Fibroblast of lung (primary cell): Measurements from ENCODE around the gene CXCL8. TPM values are rescaled to one million over a fixed set of nuclear protein-coding genes. Genes with fewer than 3 reads are reported as not detected.
A peak's percentile ranks its signal among the peaks of the same experiment; 100 is the strongest.

Source experiments
- DNase-seq, 2 donors: peaks; one replicate each; pipeline versions ENCODE4 v3.0.0 to v3.0.0-alpha.2; 2010; ENCODE audit warnings: low read depth in 2 of 2
- H2AFZ ChIP-seq: 2 replicates; pipeline ENCODE4 v1.5.1; 2012; ENCODE audit warnings: low read length, control low read depth, inconsistent platforms
- H3K27ac ChIP-seq: 2 replicates; pipeline ENCODE4 v1.5.1; 2011; ENCODE audit warnings: low read length, control low read depth; ENCODE audit not compliant: insufficient read depth
- H3K27me3 ChIP-seq: 2 replicates; pipeline ENCODE4 v1.5.1; 2011; ENCODE audit warnings: mild to moderate bottlenecking, low read length; ENCODE audit not compliant: control insufficient read depth, insufficient read depth
- H3K36me3 ChIP-seq: 2 replicates; pipeline ENCODE4 v1.5.1; 2011; ENCODE audit warnings: low read length; ENCODE audit not compliant: control insufficient read depth, insufficient read depth
- H3K4me1 ChIP-seq: 2 replicates; pipeline ENCODE4 v1.5.1; 2011; ENCODE audit warnings: low read length; ENCODE audit not compliant: control insufficient read depth, insufficient read depth; ENCODE audit errors: extremely low read depth
- H3K4me2 ChIP-seq: 2 replicates; pipeline ENCODE4 v1.5.1; 2011; ENCODE audit warnings: low read length, control low read depth; ENCODE audit not compliant: insufficient read depth; ENCODE audit errors: extremely low read depth
- H3K4me3 ChIP-seq, 4 experiments: fragments of 200-600 bp in 1 of 4; sonication (generic) in 1 of 4; replicated peaks in 1 of 4; 2 replicates each; pipeline ENCODE4 v1.5.1; 2011 to 2016; ENCODE audit warnings: low read length in 4 of 4, low read depth in 3 of 4, mild to moderate bottlenecking in 3 of 4, control low read depth in 2 of 4, inconsistent platforms in 1 of 4, mixed read lengths in 1 of 4; ENCODE audit not compliant: insufficient read depth in 1 of 4; ENCODE audit errors: control extremely low read depth in 1 of 4
- H3K79me2 ChIP-seq: 2 replicates; pipeline ENCODE4 v1.5.1; 2012; ENCODE audit warnings: mild to moderate bottlenecking, low read length, inconsistent platforms; ENCODE audit not compliant: control insufficient read depth, insufficient read depth
- H3K9ac ChIP-seq: 2 replicates; pipeline ENCODE4 v1.5.1; 2011; ENCODE audit warnings: mild to moderate bottlenecking, low read length, control low read depth; ENCODE audit not compliant: insufficient read depth
- H3K9me3 ChIP-seq: 2 replicates; pipeline ENCODE4 v1.5.1; 2012; ENCODE audit warnings: low read depth, low read length; ENCODE audit not compliant: control insufficient read depth, insufficient read depth
- H4K20me1 ChIP-seq: 2 replicates; pipeline ENCODE4 v1.5.1; 2011; ENCODE audit warnings: low read length; ENCODE audit not compliant: control insufficient read depth, insufficient read depth; ENCODE audit errors: extremely low read depth
- EZH2 ChIP-seq: IDR thresholded peaks from 2 replicates; pipeline ENCODE4 v1.5.1; 2012; ENCODE audit warnings: low read length, control low read depth, mild to moderate bottlenecking; ENCODE audit errors: missing control alignments
- polyA plus RNA-seq, 2 donors: library from polyadenylated mRNA; depleted of rRNA in 1 of 2; stranded (reverse) in 1 of 2; unstranded in 1 of 2; fragments of >200 nt; gene quantifications; 2 replicates each; pipeline ENCODE4 v1.2.1, GENCODE V29; 2011 to 2012; ENCODE audit warnings: missing spikeins in 1 of 2
- total RNA-seq: library from RNA; depleted of rRNA; stranded (reverse); fragments of >200 nt; gene quantifications from 2 replicates; pipeline ENCODE4 v1.2.1, GENCODE V29; 2014
- TF ChIP-seq, protein P1 (sequence below), 2 donors: IDR thresholded peaks in 1 of 2; conservative IDR thresholded peaks in 1 of 2; 1 replicate in 1 of 2; 2 replicates in 1 of 2; pipeline ENCODE4 v1.5.1; 2011 to 2012; ENCODE audit warnings: low read length in 2 of 2, control low read depth in 1 of 2, inconsistent platforms in 1 of 2, low read depth in 1 of 2, mild to moderate bottlenecking in 1 of 2

CXCL8 gene
- total and polyA plus RNA-seq, 2 donors (not counting 1 experiment from before 2014, with no cell fraction given): 1.3 to 1.4 TPM

DNA sequence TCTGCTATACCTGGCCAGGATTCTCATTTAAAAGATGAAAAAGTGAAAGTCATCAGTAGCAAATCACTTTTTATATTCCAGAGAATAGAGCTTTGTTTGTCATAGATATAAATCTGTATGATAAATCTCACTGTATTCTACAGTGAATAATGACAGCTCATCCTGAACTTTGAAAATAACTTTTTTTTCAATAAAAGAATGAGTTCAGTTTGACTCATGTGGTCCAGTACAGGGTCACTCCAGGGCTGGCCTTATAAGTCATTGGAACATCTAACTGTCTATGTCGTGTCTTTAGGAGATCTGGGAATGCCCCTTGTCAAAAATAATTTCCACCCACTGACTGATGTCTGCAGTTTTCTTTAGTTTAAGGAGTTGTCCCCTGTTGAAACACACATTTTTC is 18.5 kb upstream of the CXCL8 start:
- no peaks in the 10 kb centered on the region for H3K36me3 ChIP-seq
- no peak overlapping the region for H3K9ac ChIP-seq
- no peak overlapping the region for H3K27ac ChIP-seq
- no peaks in the 10 kb centered on the region for H3K79me2 ChIP-seq
- H3K4me3 ChIP-seq: no peak overlapping the region
- H3K9me3 ChIP-seq: no peaks in the 10 kb centered on the region
- no peak overlapping the region for H3K4me2 ChIP-seq
- H2AFZ ChIP-seq: no peak overlapping the region
- TF ChIP-seq, protein P1, sequence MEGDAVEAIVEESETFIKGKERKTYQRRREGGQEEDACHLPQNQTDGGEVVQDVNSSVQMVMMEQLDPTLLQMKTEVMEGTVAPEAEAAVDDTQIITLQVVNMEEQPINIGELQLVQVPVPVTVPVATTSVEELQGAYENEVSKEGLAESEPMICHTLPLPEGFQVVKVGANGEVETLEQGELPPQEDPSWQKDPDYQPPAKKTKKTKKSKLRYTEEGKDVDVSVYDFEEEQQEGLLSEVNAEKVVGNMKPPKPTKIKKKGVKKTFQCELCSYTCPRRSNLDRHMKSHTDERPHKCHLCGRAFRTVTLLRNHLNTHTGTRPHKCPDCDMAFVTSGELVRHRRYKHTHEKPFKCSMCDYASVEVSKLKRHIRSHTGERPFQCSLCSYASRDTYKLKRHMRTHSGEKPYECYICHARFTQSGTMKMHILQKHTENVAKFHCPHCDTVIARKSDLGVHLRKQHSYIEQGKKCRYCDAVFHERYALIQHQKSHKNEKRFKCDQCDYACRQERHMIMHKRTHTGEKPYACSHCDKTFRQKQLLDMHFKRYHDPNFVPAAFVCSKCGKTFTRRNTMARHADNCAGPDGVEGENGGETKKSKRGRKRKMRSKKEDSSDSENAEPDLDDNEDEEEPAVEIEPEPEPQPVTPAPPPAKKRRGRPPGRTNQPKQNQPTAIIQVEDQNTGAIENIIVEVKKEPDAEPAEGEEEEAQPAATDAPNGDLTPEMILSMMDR (conservative IDR thresholded peaks at IDR 0.05 in 1 of 2, IDR thresholded peaks at IDR 0.05 in 1 of 2; ENCODE audit: low read depth in 1 of 2, low read length in 2 of 2): no peak
- no peak for TF ChIP-seq EZH2
- peak in 1 of 2 donors; percentile 38 for DNase-seq
- no peaks in the 10 kb centered on the region for H4K20me1 ChIP-seq
- H3K27me3 ChIP-seq: no peaks in the 10 kb centered on the region
- peaks cover 11% of the 10 kb centered on the region for H3K4me1 ChIP-seq

DNA sequence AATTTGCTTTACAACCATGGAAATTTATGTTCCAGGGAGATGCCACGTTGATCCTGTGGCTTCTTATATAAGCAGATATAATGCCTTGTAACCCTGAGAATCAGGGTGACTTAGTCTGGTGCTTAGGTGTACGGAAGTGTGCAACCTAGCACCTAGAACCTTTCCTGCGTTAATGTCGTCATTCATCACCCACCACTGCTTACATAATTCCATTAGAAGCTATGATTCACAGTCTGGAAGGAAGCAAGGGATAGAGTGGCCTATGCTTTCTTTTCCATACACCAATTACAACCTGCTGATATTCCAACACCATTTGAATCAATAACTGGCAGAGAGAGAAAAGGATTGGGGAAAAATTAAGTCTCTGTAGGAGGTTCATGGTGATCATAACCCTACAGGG is 17.3 kb upstream of the CXCL8 start:
- no peaks in the 10 kb centered on the region for H4K20me1 ChIP-seq
- H3K4me1 ChIP-seq: peaks cover 11% of the 10 kb centered on the region
- no peak overlapping the region for H3K4me3 ChIP-seq
- DNase-seq: peak in 1 of 2 donors; percentile 58
- no peak overlapping the region for H3K4me2 ChIP-seq
- no peak overlapping the region for H3K27ac ChIP-seq
- H3K9me3 ChIP-seq: no peaks in the 10 kb centered on the region
- TF ChIP-seq, protein P1 (conservative IDR thresholded peaks at IDR 0.05 in 1 of 2, IDR thresholded peaks at IDR 0.05 in 1 of 2; ENCODE audit: low read depth in 1 of 2, low read length in 2 of 2): no peak
- TF ChIP-seq EZH2: no peak
- H2AFZ ChIP-seq: no peak overlapping the region
- H3K36me3 ChIP-seq: no peaks in the 10 kb centered on the region
- no peaks in the 10 kb centered on the region for H3K27me3 ChIP-seq
- no peaks in the 10 kb centered on the region for H3K79me2 ChIP-seq
- H3K9ac ChIP-seq: no peak overlapping the region

DNA sequence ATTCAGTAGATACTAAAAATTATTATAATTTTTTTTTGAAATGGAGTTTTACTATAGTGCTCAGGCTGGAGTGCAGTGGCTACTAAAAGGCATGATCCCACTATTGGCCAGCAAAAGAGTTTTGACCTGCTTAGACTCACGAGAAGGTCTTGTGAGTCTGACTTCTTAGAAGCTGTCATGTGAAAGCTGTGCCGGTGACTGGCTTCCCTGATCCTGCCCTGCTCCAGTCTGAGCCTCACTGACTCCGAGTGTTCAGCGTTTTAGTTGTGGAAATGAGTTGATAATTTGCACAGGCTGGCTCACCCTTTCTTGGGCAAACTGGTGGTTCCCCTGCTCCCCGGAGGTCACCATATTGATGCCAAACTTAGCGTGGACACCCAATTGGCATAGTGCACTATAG is 16.4 kb upstream of the CXCL8 start:
- no peak for DNase-seq
- Histone ChIP-seq H2AFZ (no peak overlapping the region), H3K4me2 (no peak overlapping the region), H3K36me3 (no peaks in the 10 kb centered on the region), H4K20me1 (no peaks in the 10 kb centered on the region), H3K4me3 (no peak overlapping the region), H3K9me3 (no peaks in the 10 kb centered on the region), H3K9ac (no peak overlapping the region), H3K27me3 (no peaks in the 10 kb centered on the region), H3K27ac (no peak overlapping the region), H3K79me2 (no peaks in the 10 kb centered on the region), H3K4me1 (peaks cover 11% of the 10 kb centered on the region)
- TF ChIP-seq EZH2: no peak
- TF ChIP-seq, protein P1 (conservative IDR thresholded peaks at IDR 0.05 in 1 of 2, IDR thresholded peaks at IDR 0.05 in 1 of 2; ENCODE audit: low read depth in 1 of 2, low read length in 2 of 2): no peak
